ENCODE measurements around the gene HID1. TPM values are rescaled to one million over a fixed set of nuclear protein-coding genes. Genes with fewer than 3 reads are reported as not detected.

Gene HID1
- total and polyA plus RNA-seq, 9 of the 15 experiments (the other 6 are each of a cell fraction or from before 2014, with no cell fraction given) = 0.14 to 2.1 (median 0.54) TPM; not detected in 2

DNA sequence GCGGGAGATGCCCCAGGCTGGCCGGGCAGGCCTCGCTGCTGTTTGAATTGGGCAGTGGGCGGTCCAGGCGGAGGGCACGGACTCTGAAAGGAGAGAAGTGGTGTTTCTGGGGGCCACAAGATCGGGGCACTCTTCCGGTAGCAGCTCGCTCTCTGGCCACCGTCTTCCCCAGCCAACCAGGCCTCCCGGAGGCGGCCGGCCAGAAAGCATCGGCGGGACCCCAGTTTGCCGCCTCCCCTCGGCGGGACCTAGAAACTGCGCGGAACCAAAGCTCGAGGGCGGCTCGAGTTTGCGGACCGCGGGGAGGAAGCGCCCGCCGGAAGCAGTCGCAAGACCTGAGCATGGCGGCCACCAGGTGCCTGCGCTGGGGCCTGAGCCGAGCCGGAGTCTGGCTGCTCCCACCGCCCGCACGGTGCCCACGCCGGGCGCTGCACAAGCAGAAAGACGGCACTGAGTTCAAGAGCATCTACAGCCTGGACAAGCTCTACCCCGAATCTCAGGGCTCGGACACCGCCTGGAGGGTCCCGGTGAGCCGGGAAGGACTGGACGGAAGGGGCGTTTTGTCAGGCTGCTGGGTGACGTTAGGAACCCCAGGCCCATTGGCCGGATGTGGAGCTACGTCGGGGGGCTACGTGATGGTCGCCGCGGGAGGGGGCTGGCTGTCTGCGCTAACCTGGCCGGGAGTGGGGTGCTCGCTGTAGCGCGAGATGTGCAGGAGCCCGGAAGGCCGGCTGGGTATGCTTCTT, 40.0 kb upstream of the HID1 start, which contains the start of gene MRPL58 (continued):
- TF ChIP-seq L3MBTL2 (IDR thresholded peaks at IDR 0.05) (peak; percentile 61; the same call in 1 of the 2 replicates), ZBTB17 (CRISPR knock-in tag; IDR thresholded peaks at IDR 0.05) (peak; percentile 87), LEF1 (IDR thresholded peaks at IDR 0.05) (0 out of 2 replicates have a peak, but pooled peaks have one; percentile 15), GTF2E2 (tag; IDR thresholded peaks at IDR 0.05) (peak; percentile 99), TAL1 (IDR thresholded peaks at IDR 0.05) (no peak), PHF20 (IDR thresholded peaks at IDR 0.05; ENCODE audit: partially characterized antibody) (peak; percentile 96), PTRF (tag; IDR thresholded peaks at IDR 0.05) (no peak), COPS2 (conservative IDR thresholded peaks at IDR 0.05) (no peak), BMI1 (IDR thresholded peaks at IDR 0.05; ENCODE audit: low read length) (no peak), JUN (IDR thresholded peaks at IDR 0.05; ENCODE audit: borderline replicate concordance, low read depth, low read length) (peak; percentile 63), JUN (CRISPR knock-in tag; IDR thresholded peaks at IDR 0.05; ENCODE audit: borderline replicate concordance) (no peak; the same call in 1 of the 2 replicates), E2F4 (CRISPR knock-in tag; IDR thresholded peaks at IDR 0.05; ENCODE audit: low read depth) (peak; percentile 65), NCOA4 (IDR thresholded peaks at IDR 0.05; ENCODE audit: partially characterized antibody) (no peak), MTA3 (IDR thresholded peaks at IDR 0.05; ENCODE audit: borderline replicate concordance) (peak; percentile 90), MECOM (CRISPR knock-in tag; IDR thresholded peaks at IDR 0.05) (no peak), MYNN (IDR thresholded peaks at IDR 0.05) (0 out of 2 replicates have a peak, but pooled peaks have one; percentile 45), MYNN (CRISPR knock-in tag; IDR thresholded peaks at IDR 0.05) (no peak), ZNF232 (CRISPR knock-in tag; IDR thresholded peaks at IDR 0.05) (no peak)
- TF ChIP-seq, protein P1, sequence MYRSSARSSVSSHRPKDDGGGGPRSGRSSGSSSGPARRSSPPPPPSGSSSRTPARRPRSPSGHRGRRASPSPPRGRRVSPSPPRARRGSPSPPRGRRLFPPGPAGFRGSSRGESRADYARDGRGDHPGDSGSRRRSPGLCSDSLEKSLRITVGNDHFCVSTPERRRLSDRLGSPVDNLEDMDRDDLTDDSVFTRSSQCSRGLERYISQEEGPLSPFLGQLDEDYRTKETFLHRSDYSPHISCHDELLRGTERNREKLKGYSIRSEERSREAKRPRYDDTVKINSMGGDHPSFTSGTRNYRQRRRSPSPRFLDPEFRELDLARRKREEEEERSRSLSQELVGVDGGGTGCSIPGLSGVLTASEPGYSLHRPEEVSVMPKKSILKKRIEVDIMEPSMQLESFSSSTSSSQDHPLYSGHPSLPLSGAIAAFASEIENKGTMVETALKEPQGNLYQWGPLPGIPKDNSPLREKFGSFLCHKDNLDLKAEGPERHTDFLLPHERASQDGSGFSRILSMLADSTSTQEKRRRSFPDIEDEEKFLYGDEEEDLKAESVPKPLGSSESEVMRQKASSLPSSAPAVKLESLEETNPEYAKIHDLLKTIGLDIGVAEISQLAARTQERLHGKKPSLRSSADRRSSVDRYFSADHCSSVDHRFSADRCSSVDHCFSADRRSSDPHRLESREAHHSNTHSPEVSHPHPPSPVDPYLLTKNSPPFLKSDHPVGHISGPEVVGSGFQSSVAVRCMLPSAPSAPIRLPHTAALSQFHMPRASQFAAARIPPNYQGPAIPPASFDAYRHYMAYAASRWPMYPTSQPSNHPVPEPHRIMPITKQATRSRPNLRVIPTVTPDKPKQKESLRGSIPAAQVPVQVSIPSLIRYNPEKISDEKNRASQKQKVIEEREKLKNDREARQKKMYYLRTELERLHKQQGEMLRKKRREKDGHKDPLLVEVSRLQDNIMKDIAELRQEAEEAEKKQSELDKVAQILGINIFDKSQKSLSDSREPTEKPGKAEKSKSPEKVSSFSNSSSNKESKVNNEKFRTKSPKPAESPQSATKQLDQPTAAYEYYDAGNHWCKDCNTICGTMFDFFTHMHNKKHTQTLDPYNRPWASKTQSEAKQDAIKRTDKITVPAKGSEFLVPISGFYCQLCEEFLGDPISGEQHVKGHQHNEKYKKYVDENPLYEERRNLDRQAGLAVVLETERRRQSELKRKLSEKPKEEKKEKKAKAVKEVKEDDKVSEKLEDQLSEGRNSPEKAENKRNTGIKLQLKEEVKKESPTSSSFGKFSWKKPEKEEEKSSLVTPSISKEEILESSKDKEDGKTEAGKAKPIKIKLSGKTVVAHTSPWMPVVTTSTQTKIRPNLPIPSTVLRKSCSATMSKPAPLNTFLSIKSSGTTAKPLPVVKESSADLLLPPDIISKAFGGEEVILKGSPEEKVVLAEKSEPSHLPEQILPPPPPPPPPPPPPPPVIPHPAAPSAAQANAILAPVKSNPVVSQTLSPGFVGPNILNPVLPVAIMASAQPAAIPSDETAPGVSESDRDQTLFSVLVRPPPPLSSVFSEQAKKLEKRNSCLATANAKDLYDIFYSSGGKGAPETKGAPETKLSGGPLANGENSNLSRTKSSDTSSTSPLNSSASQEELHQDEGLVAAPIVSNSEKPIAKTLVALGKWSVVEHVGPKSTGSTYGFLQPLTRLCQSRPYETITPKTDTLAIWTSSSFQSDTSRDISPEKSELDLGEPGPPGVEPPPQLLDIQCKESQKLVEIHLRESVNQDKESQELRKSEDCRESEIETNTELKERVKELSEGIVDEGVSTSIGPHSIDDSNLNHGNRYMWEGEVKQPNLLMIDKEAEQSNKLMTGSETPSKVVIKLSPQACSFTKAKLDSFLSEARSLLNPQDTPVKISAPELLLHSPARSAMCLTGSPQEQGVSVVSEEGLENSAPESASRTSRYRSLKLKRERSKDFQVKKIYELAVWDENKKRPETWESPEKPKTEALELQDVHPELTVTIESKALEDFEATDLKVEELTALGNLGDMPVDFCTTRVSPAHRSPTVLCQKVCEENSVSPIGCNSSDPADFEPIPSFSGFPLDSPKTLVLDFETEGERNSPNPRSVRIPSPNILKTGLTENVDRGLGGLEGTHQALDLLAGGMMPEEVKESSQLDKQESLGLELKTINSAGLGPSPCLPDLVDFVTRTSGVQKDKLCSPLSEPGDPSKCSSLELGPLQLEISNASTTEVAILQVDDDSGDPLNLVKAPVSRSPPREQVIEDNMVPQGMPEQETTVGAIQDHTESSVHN (IDR thresholded peaks at IDR 0.05; ENCODE audit: borderline replicate concordance in 1 of 2, low read depth in 1 of 2) = no peak
- TF ChIP-seq, protein P2, sequence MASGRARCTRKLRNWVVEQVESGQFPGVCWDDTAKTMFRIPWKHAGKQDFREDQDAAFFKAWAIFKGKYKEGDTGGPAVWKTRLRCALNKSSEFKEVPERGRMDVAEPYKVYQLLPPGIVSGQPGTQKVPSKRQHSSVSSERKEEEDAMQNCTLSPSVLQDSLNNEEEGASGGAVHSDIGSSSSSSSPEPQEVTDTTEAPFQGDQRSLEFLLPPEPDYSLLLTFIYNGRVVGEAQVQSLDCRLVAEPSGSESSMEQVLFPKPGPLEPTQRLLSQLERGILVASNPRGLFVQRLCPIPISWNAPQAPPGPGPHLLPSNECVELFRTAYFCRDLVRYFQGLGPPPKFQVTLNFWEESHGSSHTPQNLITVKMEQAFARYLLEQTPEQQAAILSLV (tag; IDR thresholded peaks at IDR 0.05) = no peak
